Ascending aorta (tissue), 2 donors: ENCODE measurements around the gene GPHN. TPM values are rescaled to one million over a fixed set of nuclear protein-coding genes. Genes with fewer than 3 reads are reported as not detected.

Experiments
- DNase-seq, 2 donors: peaks; one replicate each; pipeline ENCODE4 v3.0.0-alpha.2; 2019; ENCODE audit warnings: low spot score in 2 of 2
- H3K27ac ChIP-seq, 2 donors: fragments of 200-600 bp; sonication (generic); one replicate each; pipeline ENCODE4 v1.5.1; 2016 to 2017; ENCODE audit warnings: mild to moderate bottlenecking in 1 of 2
- H3K27me3 ChIP-seq: fragments of 200-600 bp; sonication (generic); one replicate; pipeline ENCODE4 v1.5.1; 2017
- H3K36me3 ChIP-seq, 2 donors: fragments of 200-600 bp; sonication (generic); one replicate each; pipeline ENCODE4 v1.5.1; 2016
- H3K4me1 ChIP-seq, 2 donors: fragments of 200-600 bp; sonication (generic); one replicate each; pipeline ENCODE4 v1.5.1; 2016 to 2017; ENCODE audit warnings: mild to moderate bottlenecking in 1 of 2
- H3K4me3 ChIP-seq, 2 donors: fragments of 200-600 bp; sonication (generic); one replicate each; pipeline ENCODE4 v1.5.1; 2016 to 2017; ENCODE audit warnings: mild to moderate bottlenecking in 1 of 2
- H3K9me3 ChIP-seq, 2 donors: fragments of 200-600 bp; sonication (generic); one replicate each; pipeline ENCODE4 v1.5.1; 2016
- intact Hi-C: fragments of 100-400 bp; cut with DNase I; formaldehyde crosslinking; loops from one replicate; pipeline ENCODE4 v1.15.1; 2023
- total RNA-seq: library from RNA; depleted of rRNA; stranded (reverse); fragments of >200 nt; gene quantifications from one replicate; pipeline ENCODE4 v1.1.0, GENCODE V29; 2016
- TF ChIP-seq, protein P1 (sequence below), 3 experiments: fragments of 200-600 bp in 2 of 3; fragments of 450-650 bp in 1 of 3; sonication (generic) in 2 of 3; IDR thresholded peaks; one replicate each; pipeline ENCODE4 v1.5.1; 2016 to 2019; ENCODE audit warnings: antibody characterized with exemption in 3 of 3, mild to moderate bottlenecking in 1 of 3, moderate library complexity in 1 of 3

Gene GPHN
- total RNA-seq, 1 donor from 2014 or later = 3.3 TPM

DNA sequence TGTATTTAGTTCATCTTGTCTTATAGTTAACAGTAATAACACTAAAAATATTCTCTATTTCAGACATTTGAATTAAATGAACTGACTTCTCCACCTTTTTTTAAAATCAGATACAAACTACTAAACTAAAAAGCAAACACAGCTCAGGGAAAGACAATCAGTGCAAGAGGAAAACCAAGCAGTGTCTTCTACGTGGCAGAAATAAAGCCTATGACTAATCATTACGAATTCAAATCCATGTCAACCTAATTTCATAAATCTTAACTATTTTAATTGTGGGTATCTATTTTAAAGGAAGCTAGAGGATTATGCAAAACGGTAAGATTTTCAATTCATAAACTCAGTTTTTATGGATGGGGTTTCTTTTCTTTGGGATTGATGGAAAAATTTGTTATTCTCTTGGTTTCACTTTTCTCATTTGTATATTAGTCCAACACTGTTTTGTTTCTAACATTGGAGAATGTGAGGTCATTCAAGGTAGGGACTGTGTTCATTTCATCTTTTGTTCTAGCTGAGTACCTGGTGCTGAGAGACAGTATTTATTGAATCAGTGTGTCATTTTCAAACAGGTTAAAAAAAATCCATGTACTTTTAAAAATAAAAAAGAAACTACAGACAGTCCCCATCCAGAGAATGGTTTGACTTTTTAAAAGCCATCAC lies 720.5 kb downstream of the GPHN start:
- TF ChIP-seq, protein P1, sequence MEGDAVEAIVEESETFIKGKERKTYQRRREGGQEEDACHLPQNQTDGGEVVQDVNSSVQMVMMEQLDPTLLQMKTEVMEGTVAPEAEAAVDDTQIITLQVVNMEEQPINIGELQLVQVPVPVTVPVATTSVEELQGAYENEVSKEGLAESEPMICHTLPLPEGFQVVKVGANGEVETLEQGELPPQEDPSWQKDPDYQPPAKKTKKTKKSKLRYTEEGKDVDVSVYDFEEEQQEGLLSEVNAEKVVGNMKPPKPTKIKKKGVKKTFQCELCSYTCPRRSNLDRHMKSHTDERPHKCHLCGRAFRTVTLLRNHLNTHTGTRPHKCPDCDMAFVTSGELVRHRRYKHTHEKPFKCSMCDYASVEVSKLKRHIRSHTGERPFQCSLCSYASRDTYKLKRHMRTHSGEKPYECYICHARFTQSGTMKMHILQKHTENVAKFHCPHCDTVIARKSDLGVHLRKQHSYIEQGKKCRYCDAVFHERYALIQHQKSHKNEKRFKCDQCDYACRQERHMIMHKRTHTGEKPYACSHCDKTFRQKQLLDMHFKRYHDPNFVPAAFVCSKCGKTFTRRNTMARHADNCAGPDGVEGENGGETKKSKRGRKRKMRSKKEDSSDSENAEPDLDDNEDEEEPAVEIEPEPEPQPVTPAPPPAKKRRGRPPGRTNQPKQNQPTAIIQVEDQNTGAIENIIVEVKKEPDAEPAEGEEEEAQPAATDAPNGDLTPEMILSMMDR (IDR thresholded peaks at IDR 0.05) = no peak
- intact Hi-C loops = no loop called here

More for the DNA sequence above, 720.5 kb downstream of the GPHN start:
- no peaks in the 10 kb centered on the region for H3K4me1 ChIP-seq
- no peaks in the 10 kb centered on the region for H3K9me3 ChIP-seq
- no peaks in the 10 kb centered on the region for H3K27me3 ChIP-seq
- H3K36me3 ChIP-seq = no peaks in the 10 kb centered on the region
- no peak for DNase-seq
- no peak overlapping the region for H3K27ac ChIP-seq
- no peak overlapping the region for H3K4me3 ChIP-seq

Other genes with a start within 250 kb of the GPHN start
- gene CCDC196, start 21.8 kb upstream of the GPHN start, total RNA-seq = not detected